Measurements from ENCODE around the gene SMIM44. TPM values are rescaled to one million over a fixed set of nuclear protein-coding genes. Genes with fewer than 3 reads are reported as not detected.

Gene SMIM44
- total RNA-seq, 1 experiment from 2014 or later = not detected

DNA sequence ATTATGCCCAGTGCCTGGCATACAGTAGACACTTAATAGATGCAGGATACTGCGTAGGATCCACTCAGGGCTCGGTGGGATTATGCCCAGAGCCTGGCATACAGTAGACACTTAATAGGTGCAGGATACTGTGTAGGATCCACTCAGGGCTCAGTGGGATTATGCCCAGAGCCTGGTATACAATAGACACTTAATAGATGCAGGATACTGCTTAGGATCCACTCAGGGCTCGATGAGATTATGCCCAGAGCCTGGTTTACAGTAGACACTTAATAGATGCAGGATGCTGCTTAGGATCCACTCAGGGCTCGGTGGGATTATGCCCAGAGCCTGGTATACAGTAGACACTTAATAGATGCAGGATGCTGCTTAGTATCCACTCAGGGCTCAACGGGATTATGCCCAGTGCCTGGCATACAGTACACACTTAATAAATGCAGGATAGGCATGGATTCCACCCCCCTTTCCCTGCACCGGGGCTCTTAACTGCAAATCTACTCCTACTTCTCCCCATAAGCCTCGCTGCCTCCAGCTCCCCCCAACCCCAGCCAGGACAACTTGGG, 27.8 kb downstream of the SMIM44 start:
- H3K14ac ChIP-seq (ENCODE audit: insufficient read depth, low read length) = no peak overlapping the region
- H3K23me2 ChIP-seq (ENCODE audit: insufficient read length, low read depth, low read length, poor library complexity, severe bottlenecking) = peaks cover 3% of the 10 kb centered on the region
- no peak overlapping the region for H3K4ac ChIP-seq (ENCODE audit: low read depth, low read length)
- H2AK5ac ChIP-seq (ENCODE audit: insufficient read length, low read length) = no peak overlapping the region
- H3K36me3 Mint-ChIP-seq (ENCODE audit: insufficient read depth in 1 of 3, low read depth in 3 of 3) = no peaks in the 10 kb centered on the region
- H2BK12ac ChIP-seq (ENCODE audit: insufficient read length, low read depth, low read length) = no peak overlapping the region
- no peak overlapping the region for H4K5ac ChIP-seq (ENCODE audit: insufficient read length, low read depth, low read length)
- no peak overlapping the region for H3K56ac ChIP-seq (ENCODE audit: insufficient read length, low read depth, low read length)
- H3K9ac ChIP-seq (ENCODE audit: extremely low read depth, insufficient read length, low read length) = no peak overlapping the region
- no peak overlapping the region for H3K4me2 ChIP-seq (ENCODE audit: insufficient read depth, insufficient read length, low read length)
- no CpG with 5 or more reads among the region's 7 CpGs for WGBS (ENCODE audit: extremely low coverage, insufficient read length, low lambda C conversion rate)
- H3K9me3 ChIP-seq (ENCODE audit: control insufficient read depth, low read depth, low read length) = no peaks in the 10 kb centered on the region
- H2BK20ac ChIP-seq (ENCODE audit: low read depth, low read length, poor library complexity, severe bottlenecking) = no peak overlapping the region
- H3K18ac ChIP-seq (ENCODE audit: insufficient read length, low read depth, low read length) = no peak overlapping the region
- H3K9me3 Mint-ChIP-seq = no peaks in the 10 kb centered on the region
- no peak for DNase-seq
- H3K79me1 ChIP-seq (ENCODE audit: insufficient read depth, low read depth, low read length, poor library complexity, severe bottlenecking) = no peaks in the 10 kb centered on the region
- no peak overlapping the region for H2BK120ac ChIP-seq (ENCODE audit: low read depth, low read length, poor library complexity, severe bottlenecking)
- H3K4me3 Mint-ChIP-seq = no peak overlapping the region
- no peak overlapping the region for H4K8ac ChIP-seq (replicated peaks; ENCODE audit: insufficient read length, low read depth, low read length)
- H3K23ac ChIP-seq (ENCODE audit: insufficient read length, low read depth, low read length) = no peak overlapping the region
- H3K27me3 Mint-ChIP-seq (ENCODE audit: low read depth) = peaks cover 29% of the 10 kb centered on the region
- H2BK5ac ChIP-seq (ENCODE audit: insufficient read length, low read length) = no peak overlapping the region
- no peak overlapping the region; a peak in 1 of 7 replicates for H3K27ac Mint-ChIP-seq
- H3K27ac ChIP-seq (ENCODE audit: insufficient read length, low read depth, low read length) = no peak overlapping the region
- peaks cover 6% of the 10 kb centered on the region; the same call in 1 of the 2 replicates for H3K27me3 ChIP-seq (ENCODE audit: insufficient read depth, low read length)
- no peak overlapping the region for H3T11ph ChIP-seq (ENCODE audit: low read length)
- peaks cover 11 to 23% of the 10 kb centered on the region in 2 experiments for H3K4me1 Mint-ChIP-seq
- H4K20me1 ChIP-seq (ENCODE audit: control insufficient read depth, insufficient read depth, insufficient read length) = peaks cover 2% of the 10 kb centered on the region
- H4K91ac ChIP-seq (ENCODE audit: insufficient read length, low read depth, low read length) = no peak overlapping the region
- TF ChIP-seq, protein P1, sequence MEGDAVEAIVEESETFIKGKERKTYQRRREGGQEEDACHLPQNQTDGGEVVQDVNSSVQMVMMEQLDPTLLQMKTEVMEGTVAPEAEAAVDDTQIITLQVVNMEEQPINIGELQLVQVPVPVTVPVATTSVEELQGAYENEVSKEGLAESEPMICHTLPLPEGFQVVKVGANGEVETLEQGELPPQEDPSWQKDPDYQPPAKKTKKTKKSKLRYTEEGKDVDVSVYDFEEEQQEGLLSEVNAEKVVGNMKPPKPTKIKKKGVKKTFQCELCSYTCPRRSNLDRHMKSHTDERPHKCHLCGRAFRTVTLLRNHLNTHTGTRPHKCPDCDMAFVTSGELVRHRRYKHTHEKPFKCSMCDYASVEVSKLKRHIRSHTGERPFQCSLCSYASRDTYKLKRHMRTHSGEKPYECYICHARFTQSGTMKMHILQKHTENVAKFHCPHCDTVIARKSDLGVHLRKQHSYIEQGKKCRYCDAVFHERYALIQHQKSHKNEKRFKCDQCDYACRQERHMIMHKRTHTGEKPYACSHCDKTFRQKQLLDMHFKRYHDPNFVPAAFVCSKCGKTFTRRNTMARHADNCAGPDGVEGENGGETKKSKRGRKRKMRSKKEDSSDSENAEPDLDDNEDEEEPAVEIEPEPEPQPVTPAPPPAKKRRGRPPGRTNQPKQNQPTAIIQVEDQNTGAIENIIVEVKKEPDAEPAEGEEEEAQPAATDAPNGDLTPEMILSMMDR (conservative IDR thresholded peaks at IDR 0.05) = no peak
- no peaks in the 10 kb centered on the region; the same call in 1 of the 2 replicates for H3K4me1 ChIP-seq (ENCODE audit: insufficient read depth, low read length)
- H3K79me2 ChIP-seq (ENCODE audit: insufficient read depth, low read length) = no peaks in the 10 kb centered on the region
- H2AFZ ChIP-seq (ENCODE audit: low read length) = no peak overlapping the region
- H2BK15ac ChIP-seq (ENCODE audit: low read depth, low read length) = no peak overlapping the region
